DND-41 (cell line): Measurements from ENCODE around the gene TSPYL6.

Source experiments
- CTCF ChIP-seq: IDR thresholded peaks from 2 replicates; pipeline ENCODE4 v1.5.1; 2012; ENCODE audit warnings: borderline replicate concordance, low read length, moderate library complexity, mild to moderate bottlenecking; ENCODE audit not compliant: poor library complexity, severe bottlenecking; ENCODE audit errors: extremely low read depth
- EZH2 ChIP-seq: IDR thresholded peaks from 3 replicates; pipeline ENCODE4 v1.6.1; 2012; ENCODE audit warnings: borderline replicate concordance, low read depth, mild to moderate bottlenecking, moderate library complexity, low read length, inconsistent platforms; ENCODE audit not compliant: severe bottlenecking

- TF ChIP-seq CTCF (no peak), EZH2 (no peak)
Observed at GRCh38 chr2:54284826-54285225, 28.8 kb upstream of the TSPYL6 start.
